HepG2 (cell line): Measurements from ENCODE around the gene RHBDL1. TPM values are rescaled to one million over a fixed set of nuclear protein-coding genes. Genes with fewer than 3 reads are reported as not detected.

Source experiments
- ARID2 ChIP-seq: sonication (generic); formaldehyde crosslinking; IDR thresholded peaks from 2 replicates; pipeline ENCODE4 v1.8.1; 2022; ENCODE audit warnings: mild to moderate bottlenecking, missing genetic modification reagents, borderline replicate concordance
- FOXJ3 ChIP-seq: sonication (generic); formaldehyde crosslinking; IDR thresholded peaks from 2 replicates; pipeline ENCODE4 v1.4.0; 2020; ENCODE audit warnings: missing genetic modification reagents, mild to moderate bottlenecking, borderline replicate concordance
- FOXM1 ChIP-seq: sonication (generic); formaldehyde crosslinking; IDR thresholded peaks from 2 replicates; pipeline ENCODE4 v1.5.0; 2020; ENCODE audit warnings: missing genetic modification reagents
- HDAC2 ChIP-seq: sonication (generic); formaldehyde crosslinking; IDR thresholded peaks from 2 replicates; pipeline ENCODE4 v1.4.0; 2020; ENCODE audit warnings: missing genetic modification reagents
- KLF16 ChIP-seq, 2 experiments: sonication (generic) in 1 of 2; formaldehyde crosslinking in 1 of 2; IDR thresholded peaks; 2 replicates each; pipeline versions ENCODE4 v1.6.1 to v1.8.0; 2016 to 2023; ENCODE audit warnings: missing genetic modification reagents in 2 of 2, missing compliant biosample characterization in 1 of 2
- MED13 ChIP-seq: sonication (generic); formaldehyde crosslinking; IDR thresholded peaks from 2 replicates; pipeline ENCODE4 v1.5.0; 2020; ENCODE audit warnings: missing genetic modification reagents
- MIER2 ChIP-seq: IDR thresholded peaks from 2 replicates; pipeline ENCODE4 v1.6.1; 2016; ENCODE audit warnings: missing biosample characterization, missing genetic modification reagents
- MLLT10 ChIP-seq: sonication (generic); formaldehyde crosslinking; IDR thresholded peaks from 2 replicates; pipeline ENCODE4 v1.4.0; 2020; ENCODE audit warnings: missing genetic modification reagents
- PBX3 ChIP-seq: sonication (generic); formaldehyde crosslinking; IDR thresholded peaks from 2 replicates; pipeline ENCODE4 v1.8.1; 2023; ENCODE audit warnings: missing genetic modification reagents, inconsistent platforms, borderline replicate concordance
- STAT6 ChIP-seq: sonication (generic); formaldehyde crosslinking; IDR thresholded peaks from 2 replicates; pipeline ENCODE4 v1.4.0; 2020; ENCODE audit warnings: missing genetic modification reagents, mild to moderate bottlenecking, borderline replicate concordance
- TBP ChIP-seq: sonication (generic); formaldehyde crosslinking; IDR thresholded peaks from 2 replicates; pipeline ENCODE4 v1.5.0; 2020; ENCODE audit warnings: missing genetic modification reagents
- TEAD3 ChIP-seq: optimal IDR thresholded peaks from 2 replicates; pipeline ENCODE3; 2016; ENCODE audit warnings: borderline replicate concordance
- ZMYM2 ChIP-seq: sonication (generic); formaldehyde crosslinking; IDR thresholded peaks from 2 replicates; pipeline ENCODE4 v1.8.0; 2022; ENCODE audit warnings: mild to moderate bottlenecking, missing genetic modification reagents
- ZMYM3 ChIP-seq: sonication (generic); formaldehyde crosslinking; IDR thresholded peaks from 2 replicates; pipeline ENCODE4 v1.5.1; 2020; ENCODE audit warnings: mild to moderate bottlenecking, missing genetic modification reagents
- ZNF17 ChIP-seq: sonication (generic); formaldehyde crosslinking; IDR thresholded peaks from 2 replicates; pipeline ENCODE4 v1.5.0; 2020; ENCODE audit warnings: mild to moderate bottlenecking, missing genetic modification reagents
- ZNF263 ChIP-seq: sonication (generic); formaldehyde crosslinking; IDR thresholded peaks from 2 replicates; pipeline ENCODE4 v1.4.0; 2020; ENCODE audit warnings: missing genetic modification reagents
- ZNF451 ChIP-seq: sonication (generic); formaldehyde crosslinking; IDR thresholded peaks from 2 replicates; pipeline ENCODE4 v1.5.0; 2020; ENCODE audit warnings: mild to moderate bottlenecking, missing genetic modification reagents
- ZNF563 ChIP-seq: sonication (generic); formaldehyde crosslinking; IDR thresholded peaks from 2 replicates; pipeline ENCODE4 v1.8.0; 2022; ENCODE audit warnings: mild to moderate bottlenecking, moderate library complexity, missing genetic modification reagents
- ZNF572 ChIP-seq: sonication (generic); formaldehyde crosslinking; IDR thresholded peaks from 2 replicates; pipeline ENCODE4 v1.5.1; 2020; ENCODE audit warnings: mild to moderate bottlenecking, missing genetic modification reagents
- ZNF75D ChIP-seq: sonication (generic); formaldehyde crosslinking; IDR thresholded peaks from 2 replicates; pipeline ENCODE4 v1.8.1; 2023; ENCODE audit warnings: missing genetic modification reagents, mild to moderate bottlenecking, borderline replicate concordance
- polyA plus RNA-seq, 8 experiments: library from polyadenylated mRNA; depleted of rRNA in 3 of 8; stranded (reverse) in 7 of 8; unstranded in 1 of 8; fragments of >200 nt; fragmentation: Illumina TruSeq in 4 of 8; extraction: Trizol in 4 of 8; gene quantifications; 2 replicates each; pipeline versions ENCODE4 v1.2.1 to v1.2.3, GENCODE V29; 2011 to 2016; ENCODE audit warnings: low read depth in 4 of 8, missing spikeins in 1 of 8, mixed read lengths in 1 of 8; ENCODE audit not compliant: insufficient read depth in 1 of 8
- total RNA-seq, 5 experiments: library from RNA; depleted of rRNA; stranded (reverse); fragments of >200 nt; fragmentation: Illumina TruSeq; extraction: Trizol; gene quantifications; 2 replicates each; pipeline ENCODE4 v1.2.3, GENCODE V29; 2016; ENCODE audit warnings: low read depth in 1 of 5
- TF ChIP-seq, protein P1 (sequence below): sonication (generic); formaldehyde crosslinking; IDR thresholded peaks from 2 replicates; pipeline ENCODE4 v1.4.0; 2020; ENCODE audit warnings: missing genetic modification reagents
- TF ChIP-seq, protein P2 (sequence below): sonication (generic); formaldehyde crosslinking; IDR thresholded peaks from 2 replicates; pipeline ENCODE4 v1.5.0; 2020; ENCODE audit warnings: missing genetic modification reagents

RHBDL1 gene
- total and polyA plus RNA-seq, 2 of the 13 experiments (the other 11 are each of a cell fraction or from before 2014, with no cell fraction given) = 1.8 to 3.8 TPM

DNA sequence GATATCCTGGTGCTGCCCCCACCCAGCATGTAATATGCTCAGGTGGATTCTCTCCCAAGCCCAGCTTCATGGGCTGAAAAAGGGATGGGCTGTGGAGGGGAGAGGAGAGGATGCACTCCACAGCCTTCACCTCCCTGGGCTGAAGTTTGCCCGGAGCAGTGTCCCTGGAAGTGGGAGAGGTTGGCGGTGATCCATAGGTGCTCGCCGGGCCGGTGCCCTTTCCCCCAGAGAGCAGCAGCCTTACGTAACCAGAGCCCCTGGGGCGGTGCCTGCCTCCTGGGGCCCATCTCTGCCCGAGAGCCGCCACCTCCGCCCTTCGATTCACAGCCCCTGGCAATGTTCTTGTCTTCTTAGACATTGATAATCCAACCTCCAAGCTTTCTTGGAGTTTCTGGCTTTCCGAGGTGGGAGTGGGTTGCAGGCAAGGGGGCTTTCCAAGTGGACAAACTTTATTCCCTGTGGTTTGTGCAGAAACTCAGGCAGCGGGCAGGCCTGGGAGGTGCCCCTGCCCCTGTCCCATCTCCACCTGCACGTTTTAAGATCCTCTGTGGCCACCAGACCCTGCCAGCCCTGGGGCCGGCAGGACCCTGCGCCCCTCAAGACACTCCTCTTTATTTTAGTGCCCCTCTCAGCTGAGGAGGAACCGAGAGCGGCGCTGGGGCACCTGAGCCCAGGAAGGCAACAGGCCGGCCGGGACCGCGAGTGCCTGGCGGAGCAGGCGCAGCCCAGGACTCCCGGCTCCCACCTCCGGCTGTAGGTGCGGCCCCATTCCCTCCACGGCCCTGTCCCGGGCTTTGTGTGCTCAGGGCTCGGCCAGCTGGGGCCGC is 29.4 kb upstream of the RHBDL1 start (continued):
- TF ChIP-seq, protein P1, sequence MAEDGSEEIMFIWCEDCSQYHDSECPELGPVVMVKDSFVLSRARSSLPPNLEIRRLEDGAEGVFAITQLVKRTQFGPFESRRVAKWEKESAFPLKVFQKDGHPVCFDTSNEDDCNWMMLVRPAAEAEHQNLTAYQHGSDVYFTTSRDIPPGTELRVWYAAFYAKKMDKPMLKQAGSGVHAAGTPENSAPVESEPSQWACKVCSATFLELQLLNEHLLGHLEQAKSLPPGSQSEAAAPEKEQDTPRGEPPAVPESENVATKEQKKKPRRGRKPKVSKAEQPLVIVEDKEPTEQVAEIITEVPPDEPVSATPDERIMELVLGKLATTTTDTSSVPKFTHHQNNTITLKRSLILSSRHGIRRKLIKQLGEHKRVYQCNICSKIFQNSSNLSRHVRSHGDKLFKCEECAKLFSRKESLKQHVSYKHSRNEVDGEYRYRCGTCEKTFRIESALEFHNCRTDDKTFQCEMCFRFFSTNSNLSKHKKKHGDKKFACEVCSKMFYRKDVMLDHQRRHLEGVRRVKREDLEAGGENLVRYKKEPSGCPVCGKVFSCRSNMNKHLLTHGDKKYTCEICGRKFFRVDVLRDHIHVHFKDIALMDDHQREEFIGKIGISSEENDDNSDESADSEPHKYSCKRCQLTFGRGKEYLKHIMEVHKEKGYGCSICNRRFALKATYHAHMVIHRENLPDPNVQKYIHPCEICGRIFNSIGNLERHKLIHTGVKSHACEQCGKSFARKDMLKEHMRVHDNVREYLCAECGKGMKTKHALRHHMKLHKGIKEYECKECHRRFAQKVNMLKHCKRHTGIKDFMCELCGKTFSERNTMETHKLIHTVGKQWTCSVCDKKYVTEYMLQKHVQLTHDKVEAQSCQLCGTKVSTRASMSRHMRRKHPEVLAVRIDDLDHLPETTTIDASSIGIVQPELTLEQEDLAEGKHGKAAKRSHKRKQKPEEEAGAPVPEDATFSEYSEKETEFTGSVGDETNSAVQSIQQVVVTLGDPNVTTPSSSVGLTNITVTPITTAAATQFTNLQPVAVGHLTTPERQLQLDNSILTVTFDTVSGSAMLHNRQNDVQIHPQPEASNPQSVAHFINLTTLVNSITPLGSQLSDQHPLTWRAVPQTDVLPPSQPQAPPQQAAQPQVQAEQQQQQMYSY (CRISPR knock-in tag) = no peak
- TF ChIP-seq HDAC2 (CRISPR knock-in tag) (peak; percentile 62; the same call in 1 of the 2 replicates), FOXJ3 (no peak), MIER2 (CRISPR knock-in tag) (no peak), ZNF572 (CRISPR knock-in tag) (no peak), ARID2 (CRISPR knock-in tag) (no peak), FOXM1 (CRISPR knock-in tag) (no peak), MED13 (no peak), ZNF75D (CRISPR knock-in tag) (no peak), ZMYM2 (CRISPR knock-in tag) (no peak), TBP (CRISPR knock-in tag) (no peak), MLLT10 (CRISPR knock-in tag) (no peak), ZNF451 (CRISPR knock-in tag) (no peak), ZNF563 (CRISPR knock-in tag) (no peak), ZMYM3 (0 out of 2 replicates have a peak, but pooled peaks have one; percentile 29), KLF16 (CRISPR knock-in tag; IDR thresholded peaks at IDR 0.05) (peak in 1 of 2 experiments; percentile 47; a peak in 1 of 4 replicates), PBX3 (CRISPR knock-in tag) (no peak), TEAD3 (no peak), STAT6 (CRISPR knock-in tag) (no peak), ZNF263 (CRISPR knock-in tag) (0 out of 2 replicates have a peak, but pooled peaks have one; percentile 29), ZNF17 (CRISPR knock-in tag) (no peak)
- TF ChIP-seq, protein P2, sequence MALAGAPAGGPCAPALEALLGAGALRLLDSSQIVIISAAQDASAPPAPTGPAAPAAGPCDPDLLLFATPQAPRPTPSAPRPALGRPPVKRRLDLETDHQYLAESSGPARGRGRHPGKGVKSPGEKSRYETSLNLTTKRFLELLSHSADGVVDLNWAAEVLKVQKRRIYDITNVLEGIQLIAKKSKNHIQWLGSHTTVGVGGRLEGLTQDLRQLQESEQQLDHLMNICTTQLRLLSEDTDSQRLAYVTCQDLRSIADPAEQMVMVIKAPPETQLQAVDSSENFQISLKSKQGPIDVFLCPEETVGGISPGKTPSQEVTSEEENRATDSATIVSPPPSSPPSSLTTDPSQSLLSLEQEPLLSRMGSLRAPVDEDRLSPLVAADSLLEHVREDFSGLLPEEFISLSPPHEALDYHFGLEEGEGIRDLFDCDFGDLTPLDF (CRISPR knock-in tag) = no peak
